Adipocyte (in vitro differentiated cells): Measurements from ENCODE around the gene DUSP21.
"Not testable (repeated sequence)": the region's sequence is repeated elsewhere in the genome, so short reads cannot be mapped to it uniquely, and the experiment has no call there.

Experiments
- DNase-seq: peaks from one replicate; pipeline ENCODE4 v3.0.0-alpha.2; 2015; ENCODE audit warnings: low read depth
- H3K27me3 ChIP-seq: replicated peaks from 2 replicates; pipeline ENCODE4 v1.7.0; 2013; ENCODE audit warnings: mild to moderate bottlenecking, low read length, moderate library complexity; ENCODE audit not compliant: control insufficient read depth, insufficient read depth
- H3K36me3 ChIP-seq: 2 replicates; pipeline ENCODE4 v1.7.0; 2013; ENCODE audit warnings: low read length, mild to moderate bottlenecking, moderate library complexity; ENCODE audit not compliant: control insufficient read depth, insufficient read depth, severe bottlenecking
- H3K4me1 ChIP-seq: 2 replicates; pipeline ENCODE4 v1.7.0; 2013; ENCODE audit warnings: mild to moderate bottlenecking, low read length, moderate library complexity; ENCODE audit not compliant: control insufficient read depth, insufficient read depth
- H3K4me3 ChIP-seq: 2 replicates; pipeline ENCODE4 v1.7.0; 2013; ENCODE audit warnings: mild to moderate bottlenecking, low read length, moderate library complexity
- H3K9ac ChIP-seq: 2 replicates; pipeline ENCODE4 v1.7.0; 2013; ENCODE audit warnings: mild to moderate bottlenecking, low read length, moderate library complexity
- H3K9me3 ChIP-seq: 2 replicates; pipeline ENCODE4 v1.7.0; 2013; ENCODE audit warnings: mild to moderate bottlenecking, low read length, moderate library complexity; ENCODE audit not compliant: control insufficient read depth

Gene DUSP21

GRCh38 chrX:44843318-44843702, 511 bp upstream of the DUSP21 start:
- no peaks in the 10 kb centered on the region for H3K36me3 ChIP-seq
- DNase-seq = no peak
- H3K27me3 ChIP-seq = no peaks in the 10 kb centered on the region
- no peaks in the 10 kb centered on the region for H3K4me1 ChIP-seq
- H3K9ac ChIP-seq = no peak overlapping the region
- H3K4me3 ChIP-seq = no peak overlapping the region
- H3K9me3 ChIP-seq = peaks cover 3% of the 10 kb centered on the region

GRCh38 chrX:44844204-44844603, 383 bp downstream of the DUSP21 start:
- H3K36me3 ChIP-seq = no peaks in the 10 kb centered on the region
- H3K9ac ChIP-seq = no peak overlapping the region
- no peak for DNase-seq
- H3K9me3 ChIP-seq = peaks cover 3% of the 10 kb centered on the region
- no peaks in the 10 kb centered on the region for H3K4me1 ChIP-seq
- no peak overlapping the region for H3K4me3 ChIP-seq
- no peaks in the 10 kb centered on the region for H3K27me3 ChIP-seq

GRCh38 chrX:44850891-44851290, 7.1 kb downstream of the DUSP21 start:
- H3K36me3 ChIP-seq = not testable (repeated sequence)

GRCh38 chrX:44871114-44871645, 27.4 kb downstream of the DUSP21 start:
- Histone ChIP-seq H3K4me3 (peak overlapping the region; percentile 88), H3K9me3 (no peaks in the 10 kb centered on the region), H3K4me1 (peaks cover 17% of the 10 kb centered on the region), H3K36me3 (no peaks in the 10 kb centered on the region), H3K27me3 (no peaks in the 10 kb centered on the region), H3K9ac (peak overlapping the region; percentile 93)
- DNase-seq = no peak

More at GRCh38 chrX:44850891-44851290, 7.1 kb downstream of the DUSP21 start:
- not testable (repeated sequence) for H3K9me3 ChIP-seq, H3K4me1 ChIP-seq, H3K9ac ChIP-seq, DNase-seq, H3K27me3 ChIP-seq, H3K4me3 ChIP-seq

GRCh38 chrX:44871931-44872820, 28.4 kb downstream of the DUSP21 start:
- H3K4me3 ChIP-seq = peak overlapping the region; percentile 88
- peak; percentile 70 for DNase-seq
- H3K9me3 ChIP-seq = no peaks in the 10 kb centered on the region
- no peaks in the 10 kb centered on the region for H3K36me3 ChIP-seq
- no peaks in the 10 kb centered on the region for H3K27me3 ChIP-seq
- peaks cover 24% of the 10 kb centered on the region for H3K4me1 ChIP-seq
- H3K9ac ChIP-seq = peak overlapping the region; percentile 93

GRCh38 chrX:44872821-44873414, 29.1 kb downstream of the DUSP21 start, which contains the start of gene KDM6A:
TSS of gene KDM6A (plus strand) at chrX:44873188. CDS start at chrX:44873552, 364 bp downstream.
- H3K36me3 ChIP-seq = no peaks in the 10 kb centered on the region
- DNase-seq = peak; percentile 99
- H3K27me3 ChIP-seq = no peaks in the 10 kb centered on the region
- H3K4me1 ChIP-seq = peaks cover 27% of the 10 kb centered on the region
- peak within 1 kb of the TSS; percentile 93 for H3K9ac ChIP-seq
- no peaks in the 10 kb centered on the region for H3K9me3 ChIP-seq
- H3K4me3 ChIP-seq = peak within 1 kb of the TSS; percentile 88

GRCh38 chrX:44873415-44874276, 29.8 kb downstream of the DUSP21 start:
- Histone ChIP-seq H3K36me3 (no peaks in the 10 kb centered on the region), H3K9me3 (no peaks in the 10 kb centered on the region), H3K4me3 (peak overlapping the region; percentile 88), H3K9ac (peak overlapping the region; percentile 90), H3K27me3 (no peaks in the 10 kb centered on the region), H3K4me1 (peaks cover 28% of the 10 kb centered on the region)
- peak; percentile 81 for DNase-seq

GRCh38 chrX:44874420-44875184, 30.8 kb downstream of the DUSP21 start:
- peak overlapping the region; percentile 88 for H3K4me3 ChIP-seq
- DNase-seq = peak; percentile 73
- peak overlapping the region; percentile 90 for H3K9ac ChIP-seq
- peaks cover 28% of the 10 kb centered on the region for H3K4me1 ChIP-seq
- no peaks in the 10 kb centered on the region for H3K36me3 ChIP-seq
- no peaks in the 10 kb centered on the region for H3K9me3 ChIP-seq
- H3K27me3 ChIP-seq = no peaks in the 10 kb centered on the region

GRCh38 chrX:44875185-44875489, 31.3 kb downstream of the DUSP21 start:
- H3K27me3 ChIP-seq = no peaks in the 10 kb centered on the region
- H3K4me1 ChIP-seq = peaks cover 28% of the 10 kb centered on the region
- no peaks in the 10 kb centered on the region for H3K9me3 ChIP-seq
- DNase-seq = peak; percentile 7
- H3K9ac ChIP-seq = peak overlapping the region; percentile 90
- no peaks in the 10 kb centered on the region for H3K36me3 ChIP-seq
- H3K4me3 ChIP-seq = peak overlapping the region; percentile 88

- H3K36me3 ChIP-seq = no peaks in the 10 kb centered on the region
- peak overlapping the region; percentile 90 for H3K9ac ChIP-seq
- H3K27me3 ChIP-seq = no peaks in the 10 kb centered on the region
- H3K4me1 ChIP-seq = peaks cover 28% of the 10 kb centered on the region
- H3K4me3 ChIP-seq = peak overlapping the region; percentile 88
- peak; percentile 30 for DNase-seq
- no peaks in the 10 kb centered on the region for H3K9me3 ChIP-seq
These were observed 32.3 kb downstream of the DUSP21 start for GRCh38 chrX:44876086-44876485.
